Measurements from ENCODE around the gene PCDH15. TPM values are rescaled to one million over a fixed set of nuclear protein-coding genes. Genes with fewer than 3 reads are reported as not detected.

The PCDH15 gene
- total and polyA plus RNA-seq, 2 of the 13 experiments (the other 11 are each of a cell fraction or from before 2014, with no cell fraction given) = not detected

- TF ChIP-seq ZNF251 (CRISPR knock-in tag; IDR thresholded peaks at IDR 0.05) = no peak
- no peak for TF ChIP-seq ZNF260 (CRISPR knock-in tag; IDR thresholded peaks at IDR 0.05; ENCODE audit: borderline replicate concordance, low read depth)
- peak; percentile 89 to 94 for TF ChIP-seq MAFK (conservative IDR thresholded peaks at IDR 0.05 in 1 of 2, IDR thresholded peaks at IDR 0.05 in 1 of 2; ENCODE audit: low read length in 2 of 2)
- TF ChIP-seq ATF7-NPFF (CRISPR knock-in tag; IDR thresholded peaks at IDR 0.05; ENCODE audit: low read depth) = no peak
- TF ChIP-seq SMC3 (IDR thresholded peaks at IDR 0.05; ENCODE audit: low read length) = no peak
- TF ChIP-seq GATA4 (IDR thresholded peaks at IDR 0.05; ENCODE audit: borderline replicate concordance, low read depth) = no peak
- TF ChIP-seq FOSL1 (CRISPR knock-in tag; IDR thresholded peaks at IDR 0.05; ENCODE audit: borderline replicate concordance) = no peak
- TF ChIP-seq MIER2 (CRISPR knock-in tag; IDR thresholded peaks at IDR 0.05) = no peak
- TF ChIP-seq ZNF280D (CRISPR knock-in tag; IDR thresholded peaks at IDR 0.05) = no peak
- peak; percentile 92 for TF ChIP-seq MAFF (IDR thresholded peaks at IDR 0.05; ENCODE audit: low read depth, low read length)
- peak; percentile 81 for TF ChIP-seq NFE2L2 (IDR thresholded peaks at IDR 0.05; ENCODE audit: low read length)
- DNase-seq (ENCODE audit: low spot score) (no peak), ATAC-seq (no peak), FAIRE-seq (no peak)
- Histone ChIP-seq H4K20me1 (ENCODE audit: insufficient read depth, low read length) (no peaks in the 10 kb centered on the region), H3K27ac (ENCODE audit: extremely low read length, insufficient read depth, low read length) (no peak overlapping the region), H3K79me2 (ENCODE audit: insufficient read depth, low read length) (no peaks in the 10 kb centered on the region), H3K4me2 (ENCODE audit: low read depth, low read length) (no peak overlapping the region), H3K4me3 (replicated peaks in 1 of 3; ENCODE audit: insufficient read depth in 1 of 3, low read depth in 2 of 3, low read length in 3 of 3) (no peak overlapping the region), H3K27me3 (ENCODE audit: control insufficient read depth in 1 of 2, insufficient read depth in 2 of 2, low read length in 2 of 2) (no peaks in the 10 kb centered on the region; a peak in 1 of 5 replicates), H3K9ac (ENCODE audit: insufficient read depth, low read depth, low read length) (no peak overlapping the region), H3K36me3 (replicated peaks in 1 of 2; ENCODE audit: control insufficient read depth in 1 of 2, insufficient read depth in 2 of 2, low read length in 2 of 2) (no peaks in the 10 kb centered on the region), H2AFZ (ENCODE audit: low read length) (no peak overlapping the region), H3K9me3 (ENCODE audit: low read length) (peaks cover 4% of the 10 kb centered on the region; the same call in 1 of the 2 replicates), H3K4me1 (ENCODE audit: insufficient read depth, low read length) (no peaks in the 10 kb centered on the region)
- 0% methylated on average over 1 of the region's 1 CpG for WGBS (ENCODE audit: low lambda C conversion rate)
- in situ Hi-C loops (cut with HindIII; ENCODE audit: extremely low pct_ligation_motif_present, low pct_unique_long_range_greater_than_20kb) = no loop called here
- intact Hi-C loops (cut with micrococcal nuclease; ENCODE audit: unreplicated experiment) = no loop called here
- CTCF ChIA-PET (ENCODE audit: low intra/inter-chr PET ratio, low total read pairs) = no interaction called here
- BruUV-seq (replicated peaks) = no TSS peak
- POLR2A ChIA-PET = no interaction called here
Observed at GRCh38 chr10:54363390-54363789, 437.6 kb downstream of the PCDH15 start.

All from HepG2 (cell line).